Measurements from ENCODE around the gene MIAT.
"Not testable (repeated sequence)": the region's sequence is repeated elsewhere in the genome, so short reads cannot be mapped to it uniquely, and the experiment has no call there.

MIAT gene

DNA sequence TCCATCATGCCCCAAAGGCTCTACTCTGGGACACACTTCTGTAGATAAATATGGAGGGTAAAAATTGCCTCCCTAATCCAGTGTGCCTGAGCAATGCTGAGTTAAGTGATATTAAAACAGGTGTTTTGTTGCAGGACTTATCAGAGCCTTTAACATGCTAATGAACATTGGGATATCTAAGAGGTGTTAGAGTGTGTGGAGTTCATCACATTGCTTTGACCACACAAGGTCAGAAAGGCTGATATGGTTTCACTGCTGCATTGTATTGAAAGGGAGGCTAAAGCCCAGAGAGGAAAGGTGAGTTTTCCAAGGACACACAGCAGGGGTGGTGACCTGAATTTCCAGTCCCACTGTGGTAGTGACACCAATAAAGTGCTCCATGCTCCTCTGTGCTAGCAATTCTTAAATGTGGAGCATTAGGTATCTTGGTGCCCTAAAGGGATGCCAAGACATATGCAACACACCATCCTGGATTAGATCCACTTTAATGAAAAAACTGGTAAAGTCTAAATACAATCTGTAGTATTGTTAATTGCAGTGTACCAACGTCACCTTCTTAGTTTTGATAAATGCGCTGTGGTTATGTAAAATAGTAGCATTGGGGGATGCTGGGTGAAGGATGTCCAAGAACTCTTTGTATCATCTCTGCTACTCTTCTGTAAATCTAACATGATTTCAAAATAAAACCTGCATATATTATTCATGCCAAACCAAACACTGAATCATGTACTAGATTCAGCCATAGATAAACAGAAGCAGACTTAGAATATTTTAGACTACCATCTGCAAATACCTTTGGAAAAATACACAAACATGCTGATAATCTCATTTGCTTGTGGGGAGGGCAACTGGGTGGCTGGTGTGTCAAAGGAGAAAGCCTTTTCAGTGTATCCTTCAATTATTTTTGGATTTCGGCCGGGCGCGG, 45.8 kb downstream of the MIAT start:
- H3K36me3 ChIP-seq (ENCODE audit: insufficient read depth, low read length) = peaks cover 4% of the 10 kb centered on the region
- H3K27me3 ChIP-seq (ENCODE audit: insufficient read depth, low read length) = no peaks in the 10 kb centered on the region
- no peak overlapping the region for H3K4me3 ChIP-seq (ENCODE audit: low read length)

DNA sequence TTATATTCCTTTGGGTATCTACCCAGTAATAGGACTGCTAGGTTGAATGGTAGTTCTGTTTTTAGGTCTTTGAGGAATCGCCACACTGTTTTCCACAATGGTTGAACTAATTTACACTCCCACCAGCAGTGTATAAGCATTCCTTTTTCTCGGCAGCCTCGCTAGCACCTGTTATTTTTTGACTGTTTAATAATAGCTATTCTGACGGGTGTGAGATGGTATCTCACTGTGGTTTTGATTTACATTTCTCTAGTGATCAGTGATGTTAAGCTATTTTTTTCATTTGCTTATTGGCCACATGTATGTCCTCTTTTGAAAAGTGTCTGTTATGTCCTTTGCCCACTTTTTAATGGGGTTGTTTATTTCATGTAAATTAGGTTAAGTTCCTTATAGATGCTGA, 48.0 kb downstream of the MIAT start:
- not testable (repeated sequence) for H3K27me3 ChIP-seq (ENCODE audit: insufficient read depth, low read length); H3K36me3 ChIP-seq (ENCODE audit: insufficient read depth, low read length); H2AFZ ChIP-seq (ENCODE audit: low read depth, low read length); H3K4me1 ChIP-seq (ENCODE audit: insufficient read depth, low read length); H3K4me3 ChIP-seq (ENCODE audit: low read length); H3K9me3 ChIP-seq (ENCODE audit: low read length)

More for the DNA sequence above, 45.8 kb downstream of the MIAT start:
- Histone ChIP-seq H2AFZ (ENCODE audit: low read depth, low read length) (no peak overlapping the region), H3K4me1 (ENCODE audit: insufficient read depth, low read length) (peaks cover 3% of the 10 kb centered on the region), H3K9me3 (ENCODE audit: low read length) (peaks cover 14% of the 10 kb centered on the region)

DNA sequence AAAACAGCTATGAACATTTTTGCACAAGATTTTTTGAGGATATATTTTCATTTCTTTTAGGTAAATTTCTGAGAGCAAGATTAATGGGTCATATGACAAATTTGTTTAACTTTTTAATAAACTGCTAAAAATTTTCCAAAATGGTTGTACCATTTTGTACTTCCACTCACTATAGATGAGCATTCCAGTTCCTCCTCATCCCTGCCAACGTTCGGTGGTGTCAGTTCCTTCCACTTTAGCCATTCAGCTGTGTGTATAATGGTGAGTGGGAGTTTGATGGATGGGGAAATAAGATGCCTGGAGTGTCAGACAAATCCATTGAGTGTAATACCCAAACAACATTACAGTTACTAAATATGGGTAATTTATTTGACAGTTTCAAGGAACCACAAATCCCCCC, 49.7 kb downstream of the MIAT start:
- Histone ChIP-seq H3K4me3 (ENCODE audit: low read length) (no peak overlapping the region), H3K27me3 (ENCODE audit: insufficient read depth, low read length) (no peaks in the 10 kb centered on the region), H3K36me3 (ENCODE audit: insufficient read depth, low read length) (no peaks in the 10 kb centered on the region), H2AFZ (ENCODE audit: low read depth, low read length) (no peak overlapping the region), H3K9me3 (ENCODE audit: low read length) (peaks cover 3% of the 10 kb centered on the region), H3K4me1 (ENCODE audit: insufficient read depth, low read length) (peaks cover 9% of the 10 kb centered on the region)

DNA sequence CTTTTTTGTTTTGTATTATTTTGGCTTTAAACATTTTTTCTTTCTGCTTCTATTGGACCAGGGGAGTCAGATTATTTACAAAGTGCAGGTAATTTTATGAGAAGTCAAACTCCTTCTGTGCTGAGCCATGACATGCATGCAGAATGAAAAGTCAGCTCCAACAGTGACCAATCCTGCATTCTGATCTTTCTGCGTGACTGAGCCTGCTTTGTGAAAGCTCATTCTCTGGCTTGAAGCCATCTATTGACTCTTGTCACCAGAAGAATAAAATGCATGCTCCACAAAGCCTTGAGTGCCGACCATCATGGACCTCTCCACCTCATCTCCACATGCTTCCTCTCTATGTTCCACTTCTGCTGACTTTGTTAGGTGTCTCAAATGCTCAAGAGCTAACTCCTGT, 50.2 kb downstream of the MIAT start:
- Histone ChIP-seq H3K4me1 (ENCODE audit: insufficient read depth, low read length) (peaks cover 9% of the 10 kb centered on the region), H3K36me3 (ENCODE audit: insufficient read depth, low read length) (no peaks in the 10 kb centered on the region), H3K9me3 (ENCODE audit: low read length) (peaks cover 3% of the 10 kb centered on the region), H3K27me3 (ENCODE audit: insufficient read depth, low read length) (no peaks in the 10 kb centered on the region), H3K4me3 (ENCODE audit: low read length) (no peak overlapping the region), H2AFZ (ENCODE audit: low read depth, low read length) (no peak overlapping the region)

DNA sequence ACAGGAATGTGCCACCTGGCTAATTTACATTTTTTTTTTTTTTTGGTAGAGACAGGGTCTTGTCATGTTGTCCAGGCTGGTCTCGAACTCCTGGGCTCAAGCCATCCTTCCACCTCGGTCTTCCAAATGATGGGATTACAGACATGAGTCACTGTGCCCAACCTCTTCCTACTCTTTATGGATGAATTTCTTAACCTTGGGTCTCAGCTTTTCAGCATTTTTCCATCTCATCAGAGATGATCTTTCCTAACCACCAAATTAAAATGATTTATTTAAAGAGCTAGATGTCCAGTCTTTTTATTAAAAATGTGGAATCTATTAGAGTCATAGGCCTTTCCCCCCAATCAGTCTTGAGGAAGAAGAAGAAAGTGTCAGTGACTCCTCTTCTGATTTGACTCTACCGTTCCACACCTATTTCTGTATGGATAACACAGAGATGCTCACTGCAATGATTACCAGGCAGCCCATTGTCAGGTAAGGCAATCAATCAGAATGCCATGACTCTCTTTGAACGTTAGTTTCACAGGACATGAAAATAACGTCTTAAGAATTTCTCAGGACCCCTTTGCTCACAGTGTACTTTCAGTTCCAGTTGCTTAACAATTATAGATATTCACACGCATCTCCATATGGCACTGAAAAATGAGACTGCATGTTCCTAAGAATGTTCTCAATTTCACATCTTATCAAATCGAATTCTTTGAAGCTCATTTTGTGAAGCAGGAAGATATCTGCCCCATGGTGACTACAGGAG, 51.0 kb downstream of the MIAT start:
- Histone ChIP-seq H2AFZ (ENCODE audit: low read depth, low read length) (no peak overlapping the region), H3K4me3 (ENCODE audit: low read length) (no peak overlapping the region), H3K9me3 (ENCODE audit: low read length) (peaks cover 3% of the 10 kb centered on the region)

DNA sequence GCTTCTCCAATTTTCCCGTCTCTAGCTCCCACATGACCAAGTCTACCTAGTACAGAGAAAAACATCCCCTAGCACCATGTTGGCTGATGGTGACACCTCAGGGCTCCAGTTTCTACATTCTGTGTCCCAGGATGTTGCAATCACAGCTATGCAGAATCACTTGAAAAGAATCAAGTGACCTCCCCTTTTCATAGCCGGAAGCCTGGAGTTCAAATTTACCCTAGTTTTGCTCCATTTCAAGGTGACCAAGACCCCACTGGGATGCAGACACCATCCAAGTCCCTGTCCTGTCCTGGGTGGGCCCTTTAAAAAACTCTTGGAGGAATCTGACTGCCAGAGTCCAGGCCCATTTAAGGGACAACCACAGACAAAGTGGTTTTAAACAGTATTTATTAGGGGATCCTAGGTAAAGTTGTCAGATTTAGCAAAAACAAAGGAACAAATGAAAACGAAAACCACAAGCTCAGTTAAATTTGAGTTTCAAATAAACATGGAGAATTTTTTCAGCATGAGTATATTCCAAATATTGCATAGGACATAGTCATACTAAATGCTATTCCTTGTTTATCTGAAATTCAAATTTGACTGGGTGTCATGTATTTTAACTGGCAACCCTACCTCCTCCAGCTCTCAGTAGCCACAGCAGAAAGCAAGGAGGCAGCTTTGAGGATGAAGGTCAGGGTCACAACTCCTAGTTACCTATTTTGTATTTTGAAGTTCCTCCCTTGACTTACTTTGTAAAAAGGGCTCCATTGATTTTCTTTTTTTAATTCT, 52.4 kb downstream of the MIAT start:
- H3K36me3 ChIP-seq (ENCODE audit: insufficient read depth, low read length) = no peaks in the 10 kb centered on the region
- H3K4me3 ChIP-seq (ENCODE audit: low read length) = no peak overlapping the region

More for the DNA sequence above, 51.0 kb downstream of the MIAT start:
- Histone ChIP-seq H3K4me1 (ENCODE audit: insufficient read depth, low read length) (peaks cover 9% of the 10 kb centered on the region), H3K36me3 (ENCODE audit: insufficient read depth, low read length) (no peaks in the 10 kb centered on the region), H3K27me3 (ENCODE audit: insufficient read depth, low read length) (no peaks in the 10 kb centered on the region)

DNA sequence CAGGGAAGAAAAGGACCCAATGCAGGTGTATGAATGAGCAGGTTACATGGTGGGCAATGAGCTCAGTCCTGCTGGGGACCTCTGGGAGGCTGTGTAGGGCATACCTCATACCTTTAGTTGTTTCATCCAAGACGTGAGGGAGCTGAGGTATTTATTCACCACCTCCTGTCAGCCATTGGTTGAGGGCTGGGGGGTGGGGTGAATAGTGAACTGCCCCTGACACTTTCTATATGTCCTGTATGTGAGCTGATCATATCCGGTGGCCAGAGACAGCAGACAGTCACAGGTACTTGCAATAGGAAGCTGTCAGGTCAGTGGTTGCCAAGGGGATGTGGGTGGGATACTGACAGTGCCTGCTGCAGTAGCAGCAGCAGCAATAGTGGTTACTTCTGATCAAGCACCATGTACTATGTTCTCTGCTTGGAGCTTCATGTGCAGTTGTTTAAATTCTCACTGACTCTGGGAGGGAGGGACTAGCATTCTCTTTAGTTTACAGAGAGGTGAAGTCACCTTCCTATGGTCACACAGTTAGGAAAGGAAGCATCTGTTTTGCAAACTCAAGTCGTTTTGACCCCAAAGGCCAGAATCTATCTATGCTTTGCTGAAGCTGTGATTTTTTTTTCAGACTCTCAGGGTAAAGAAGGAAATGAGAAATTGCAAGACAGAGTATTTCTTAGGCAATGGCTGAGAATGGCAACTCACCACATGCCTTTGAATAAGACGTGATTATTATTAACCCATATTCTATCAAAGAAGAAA, 54.0 kb downstream of the MIAT start:
- H3K4me3 ChIP-seq (ENCODE audit: low read length) = no peak overlapping the region
- H3K4me1 ChIP-seq (ENCODE audit: insufficient read depth, low read length) = peaks cover 17% of the 10 kb centered on the region
- peaks cover 3% of the 10 kb centered on the region for H3K9me3 ChIP-seq (ENCODE audit: low read length)
- no peaks in the 10 kb centered on the region for H3K36me3 ChIP-seq (ENCODE audit: insufficient read depth, low read length)
- no peak overlapping the region for H2AFZ ChIP-seq (ENCODE audit: low read depth, low read length)
- H3K27me3 ChIP-seq (ENCODE audit: insufficient read depth, low read length) = no peaks in the 10 kb centered on the region

More for the DNA sequence above, 52.4 kb downstream of the MIAT start:
- Histone ChIP-seq H3K4me1 (ENCODE audit: insufficient read depth, low read length) (peaks cover 17% of the 10 kb centered on the region), H2AFZ (ENCODE audit: low read depth, low read length) (no peak overlapping the region), H3K9me3 (ENCODE audit: low read length) (peaks cover 3% of the 10 kb centered on the region), H3K27me3 (ENCODE audit: insufficient read depth, low read length) (no peaks in the 10 kb centered on the region)

DNA sequence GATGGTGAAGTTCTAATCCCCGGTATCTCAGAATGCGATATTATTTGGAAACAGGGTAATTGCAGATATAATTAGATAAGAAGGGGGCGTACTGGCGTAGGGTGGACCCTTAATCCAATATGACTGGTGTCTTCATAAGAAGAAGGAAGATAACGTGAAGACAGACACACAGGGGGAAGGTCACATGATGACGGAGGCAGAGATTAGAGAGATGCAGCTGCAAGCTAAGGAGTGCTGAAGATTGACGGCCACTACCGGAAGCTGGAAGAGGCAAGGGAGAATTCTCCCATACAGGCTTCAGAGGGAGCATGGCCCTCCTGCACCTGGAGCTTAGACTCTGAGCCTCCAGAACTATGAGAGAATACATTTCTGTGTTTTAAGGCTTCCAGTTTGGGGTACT, 54.8 kb downstream of the MIAT start:
- peaks cover 3% of the 10 kb centered on the region for H3K9me3 ChIP-seq (ENCODE audit: low read length)
- H3K4me3 ChIP-seq (ENCODE audit: low read length) = no peak overlapping the region
- no peaks in the 10 kb centered on the region for H3K36me3 ChIP-seq (ENCODE audit: insufficient read depth, low read length)
- no peaks in the 10 kb centered on the region for H3K27me3 ChIP-seq (ENCODE audit: insufficient read depth, low read length)
- H2AFZ ChIP-seq (ENCODE audit: low read depth, low read length) = no peak overlapping the region
- H3K4me1 ChIP-seq (ENCODE audit: insufficient read depth, low read length) = peaks cover 17% of the 10 kb centered on the region

DNA sequence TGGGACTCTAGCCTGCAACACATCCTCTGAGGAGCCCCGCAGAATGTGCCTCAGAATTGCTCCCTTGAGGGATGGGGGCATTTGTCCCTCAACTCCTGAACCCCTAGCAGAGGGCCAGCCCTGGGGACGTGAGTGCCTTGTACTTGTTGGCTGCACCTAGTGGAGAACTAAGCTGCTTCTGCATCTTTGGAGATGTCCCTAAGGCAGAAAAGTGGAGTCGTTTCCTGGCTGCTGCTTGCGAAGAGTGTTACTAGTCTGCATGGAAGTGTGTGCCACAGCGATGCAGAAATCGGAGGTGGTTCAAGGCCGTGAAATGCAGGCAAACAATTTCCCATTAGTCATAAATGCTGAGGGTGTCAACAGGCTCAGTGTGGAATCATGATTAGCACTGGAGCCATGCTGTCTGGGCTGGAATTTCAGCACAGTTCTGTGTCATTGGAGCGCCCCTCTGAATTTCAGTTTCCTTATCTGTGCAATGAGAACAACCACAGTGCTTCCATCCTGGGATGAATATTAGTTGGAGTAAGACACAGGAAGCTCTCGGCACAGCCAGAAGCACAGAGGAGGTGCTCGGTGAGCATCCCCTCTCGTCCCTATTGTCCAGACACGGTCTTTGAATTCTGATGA, 56.5 kb downstream of the MIAT start:
- Histone ChIP-seq H3K4me1 (ENCODE audit: insufficient read depth, low read length) (peaks cover 9% of the 10 kb centered on the region), H3K36me3 (ENCODE audit: insufficient read depth, low read length) (no peaks in the 10 kb centered on the region), H3K27me3 (ENCODE audit: insufficient read depth, low read length) (no peaks in the 10 kb centered on the region), H3K9me3 (ENCODE audit: low read length) (no peaks in the 10 kb centered on the region), H3K4me3 (ENCODE audit: low read length) (no peak overlapping the region), H2AFZ (ENCODE audit: low read depth, low read length) (no peak overlapping the region)

DNA sequence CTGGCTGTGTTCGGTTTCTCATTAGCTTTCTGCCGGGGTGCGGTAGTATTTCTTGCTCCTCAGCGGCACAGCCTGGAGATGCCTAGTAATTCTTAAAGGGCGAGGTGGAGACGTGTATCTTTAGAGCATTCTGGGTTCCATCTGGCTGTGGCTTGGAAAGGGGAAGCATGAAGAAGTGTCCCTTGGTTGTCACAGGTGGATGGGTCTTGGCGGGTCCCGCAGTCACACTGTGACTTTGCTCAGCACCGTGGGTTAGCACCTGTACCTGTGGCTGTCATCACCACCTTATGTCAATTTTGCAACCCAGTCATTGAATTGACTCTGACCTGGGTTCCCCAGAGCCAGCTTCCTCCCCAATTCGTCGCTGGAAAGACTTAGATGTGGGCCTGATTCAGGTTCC, 57.6 kb downstream of the MIAT start:
- no peak overlapping the region for H3K4me3 ChIP-seq (ENCODE audit: low read length)

DNA sequence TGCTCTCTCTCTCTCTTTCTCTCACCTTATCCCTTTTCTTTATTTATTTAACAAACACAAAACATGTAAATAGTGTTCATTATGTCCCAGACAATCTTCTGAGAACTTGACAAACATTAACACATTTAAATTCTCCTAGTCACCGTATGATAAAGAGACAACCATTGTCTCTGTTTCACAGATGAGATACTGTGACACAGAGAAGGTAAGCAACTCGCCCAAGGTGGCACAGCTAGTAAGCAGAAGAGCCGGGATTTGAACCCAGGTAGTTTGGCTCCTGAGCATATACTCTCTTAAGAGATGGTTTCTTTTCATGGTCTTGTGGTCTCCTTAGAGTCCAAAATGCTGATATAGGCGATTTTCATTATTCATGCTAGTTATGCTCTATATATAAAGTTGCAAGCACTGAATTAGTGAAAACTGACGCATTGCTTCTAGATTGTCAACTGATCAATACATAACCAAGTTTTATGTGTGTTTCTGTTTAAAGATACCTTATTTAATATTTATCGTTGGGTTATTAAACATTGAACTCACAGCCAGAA, 58.1 kb downstream of the MIAT start:
- H2AFZ ChIP-seq (ENCODE audit: low read depth, low read length) = no peak overlapping the region
- peaks cover 8% of the 10 kb centered on the region for H3K4me1 ChIP-seq (ENCODE audit: insufficient read depth, low read length)
- no peaks in the 10 kb centered on the region for H3K36me3 ChIP-seq (ENCODE audit: insufficient read depth, low read length)
- H3K4me3 ChIP-seq (ENCODE audit: low read length) = no peak overlapping the region
- no peaks in the 10 kb centered on the region for H3K27me3 ChIP-seq (ENCODE audit: insufficient read depth, low read length)
- no peaks in the 10 kb centered on the region for H3K9me3 ChIP-seq (ENCODE audit: low read length)

More for the DNA sequence above, 57.6 kb downstream of the MIAT start:
- Histone ChIP-seq H3K27me3 (ENCODE audit: insufficient read depth, low read length) (no peaks in the 10 kb centered on the region), H3K9me3 (ENCODE audit: low read length) (no peaks in the 10 kb centered on the region), H3K36me3 (ENCODE audit: insufficient read depth, low read length) (no peaks in the 10 kb centered on the region), H2AFZ (ENCODE audit: low read depth, low read length) (no peak overlapping the region), H3K4me1 (ENCODE audit: insufficient read depth, low read length) (peaks cover 8% of the 10 kb centered on the region)

DNA sequence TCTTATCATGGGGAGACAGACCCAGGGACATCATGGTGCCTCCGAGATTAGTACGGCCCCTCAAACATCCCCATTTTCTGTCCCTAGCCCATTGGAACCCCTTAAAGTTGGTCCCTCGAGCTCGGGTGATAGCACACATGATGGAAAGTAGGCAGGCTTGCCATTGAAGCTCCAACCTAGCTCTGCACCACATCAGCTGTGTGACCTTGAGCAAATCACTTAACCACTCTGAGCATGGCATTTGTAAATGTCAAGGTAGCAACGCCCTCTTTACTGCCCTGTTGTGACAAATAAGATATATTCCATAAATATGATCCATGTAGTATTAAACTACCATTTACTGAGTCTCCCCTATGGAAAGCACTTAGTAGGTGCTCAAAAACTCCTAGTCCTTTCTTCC, 61.1 kb downstream of the MIAT start:
- Histone ChIP-seq H3K27me3 (ENCODE audit: insufficient read depth, low read length) (no peaks in the 10 kb centered on the region), H2AFZ (ENCODE audit: low read depth, low read length) (no peak overlapping the region), H3K36me3 (ENCODE audit: insufficient read depth, low read length) (no peaks in the 10 kb centered on the region), H3K4me1 (ENCODE audit: insufficient read depth, low read length) (peaks cover 8% of the 10 kb centered on the region), H3K9me3 (ENCODE audit: low read length) (no peaks in the 10 kb centered on the region), H3K4me3 (ENCODE audit: low read length) (no peak overlapping the region)

Data from neuron (in vitro differentiated cells).